Body of pancreas (tissue), 4 donors: Measurements from ENCODE around the gene VCAM1. TPM values are rescaled to one million over a fixed set of nuclear protein-coding genes. Genes with fewer than 3 reads are reported as not detected.

ENCODE experiments used
- ATAC-seq: fragments of 150-250 bp; one replicate; pipeline ENCODE4 v1.9.1; 2016
- DNase-seq, 4 donors: peaks; one replicate each; pipeline ENCODE4 v3.0.0-alpha.2; 2019
- H3K27ac ChIP-seq, 4 donors: fragments of 200-600 bp; sonication (generic); 1 replicate in 3 of 4; 2 replicates in 1 of 4; pipeline versions ENCODE4 v1.5.1 to v1.6.1; 2016 to 2019; ENCODE audit warnings: mild to moderate bottlenecking in 1 of 4, mixed read lengths in 1 of 4, moderate library complexity in 1 of 4
- H3K27me3 ChIP-seq, 2 donors: fragments of 200-600 bp; sonication (generic); one replicate each; pipeline ENCODE4 v1.6.0; 2016; ENCODE audit warnings: mild to moderate bottlenecking in 1 of 2
- H3K36me3 ChIP-seq, 2 donors: fragments of 200-600 bp; sonication (generic); replicated peaks in 1 of 2; 2 replicates each; pipeline ENCODE4 v1.5.1; 2016; ENCODE audit warnings: low read depth in 2 of 2; ENCODE audit not compliant: insufficient read depth in 1 of 2
- H3K4me1 ChIP-seq: fragments of 200-600 bp; sonication (generic); one replicate; pipeline ENCODE4 v1.6.0; 2016
- H3K4me3 ChIP-seq, 2 donors: fragments of 200-600 bp; sonication (generic); 1 replicate in 1 of 2; 2 replicates in 1 of 2; pipeline ENCODE4 v1.5.1; 2016 to 2019
- H3K9me3 ChIP-seq, 3 donors: fragments of 200-600 bp; sonication (generic); 1 replicate in 2 of 3; 2 replicates in 1 of 3; pipeline ENCODE4 v1.5.1; 2016
- POLR2A ChIP-seq, 3 donors: fragments of 450-650 bp; IDR thresholded peaks; one replicate each; pipeline ENCODE4 v1.6.1; 2016; ENCODE audit warnings: antibody characterized with exemption in 3 of 3, mild to moderate bottlenecking in 2 of 3
- WGBS, 2 donors: methylation state at CpG; one replicate each; pipeline ENCODE4 v1.1.5; 2017; 5-methylcytosine and 5-hydroxymethylcytosine counted together
- intact Hi-C: fragments of 100-400 bp; cut with DNase I; formaldehyde crosslinking; loops from one replicate; pipeline ENCODE4 v1.15.1; 2023
- total RNA-seq, 2 donors: library from RNA; depleted of rRNA; stranded (reverse); fragments of >200 nt; gene quantifications; one replicate each; pipeline ENCODE4 v1.1.0, GENCODE V29; 2016
- TF ChIP-seq, protein P1 (sequence below), 7 experiments: fragments of 450-650 bp in 4 of 7; fragments of 200-600 bp in 3 of 7; sonication (generic) in 3 of 7; IDR thresholded peaks; one replicate each; pipeline ENCODE4 v1.5.1; 2016 to 2019; ENCODE audit warnings: antibody characterized with exemption in 7 of 7

VCAM1 gene
- total RNA-seq, 2 donors from 2014 or later: 9.6 to 22.4 TPM

DNA sequence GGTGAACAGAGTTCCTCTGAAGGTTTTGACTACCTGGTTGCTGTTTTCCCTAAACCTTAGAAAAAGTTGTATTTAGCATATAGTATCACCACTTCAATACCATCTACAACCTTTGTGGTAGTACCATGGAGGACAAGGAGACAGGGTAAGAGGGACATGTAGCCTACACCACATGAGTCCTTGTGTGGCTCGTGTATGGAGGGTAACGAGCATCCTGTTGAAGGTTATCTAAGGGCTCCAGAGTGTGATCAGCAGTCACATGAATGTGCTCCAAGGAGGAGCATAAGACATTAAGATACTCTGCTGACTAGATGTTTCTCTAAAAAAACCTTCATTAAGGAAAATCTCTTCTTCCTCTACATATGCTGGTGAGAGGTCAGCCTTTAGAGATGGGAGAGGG is 67.3 kb downstream of the VCAM1 start:
- no peaks in the 10 kb centered on the region for H3K27me3 ChIP-seq
- DNase-seq (no peak), ATAC-seq (no peak)
- no peaks in the 10 kb centered on the region for H3K4me1 ChIP-seq
- 44 to 60% methylated on average over 2 of the region's 2 CpGs for WGBS, 2 donors
- H3K9me3 ChIP-seq: no peaks in the 10 kb centered on the region
- no peak for TF ChIP-seq POLR2A (IDR thresholded peaks at IDR 0.05)
- TF ChIP-seq, protein P1, sequence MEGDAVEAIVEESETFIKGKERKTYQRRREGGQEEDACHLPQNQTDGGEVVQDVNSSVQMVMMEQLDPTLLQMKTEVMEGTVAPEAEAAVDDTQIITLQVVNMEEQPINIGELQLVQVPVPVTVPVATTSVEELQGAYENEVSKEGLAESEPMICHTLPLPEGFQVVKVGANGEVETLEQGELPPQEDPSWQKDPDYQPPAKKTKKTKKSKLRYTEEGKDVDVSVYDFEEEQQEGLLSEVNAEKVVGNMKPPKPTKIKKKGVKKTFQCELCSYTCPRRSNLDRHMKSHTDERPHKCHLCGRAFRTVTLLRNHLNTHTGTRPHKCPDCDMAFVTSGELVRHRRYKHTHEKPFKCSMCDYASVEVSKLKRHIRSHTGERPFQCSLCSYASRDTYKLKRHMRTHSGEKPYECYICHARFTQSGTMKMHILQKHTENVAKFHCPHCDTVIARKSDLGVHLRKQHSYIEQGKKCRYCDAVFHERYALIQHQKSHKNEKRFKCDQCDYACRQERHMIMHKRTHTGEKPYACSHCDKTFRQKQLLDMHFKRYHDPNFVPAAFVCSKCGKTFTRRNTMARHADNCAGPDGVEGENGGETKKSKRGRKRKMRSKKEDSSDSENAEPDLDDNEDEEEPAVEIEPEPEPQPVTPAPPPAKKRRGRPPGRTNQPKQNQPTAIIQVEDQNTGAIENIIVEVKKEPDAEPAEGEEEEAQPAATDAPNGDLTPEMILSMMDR (IDR thresholded peaks at IDR 0.05): no peak
- intact Hi-C loops: no loop called here
- H3K27ac ChIP-seq: no peak overlapping the region
- H3K36me3 ChIP-seq: no peaks in the 10 kb centered on the region
- no peak overlapping the region for H3K4me3 ChIP-seq

Other genes with a start within 250 kb of the VCAM1 start
- under 1 TPM in 1 of 2 donors, not detected in 1; 0.26 TPM for gene GPR88, start 181.6 kb upstream of the VCAM1 start, total RNA-seq
- gene EXTL2, start 175.1 kb downstream of the VCAM1 start, total RNA-seq: 10 to 100 TPM; 12.5 to 17.1 TPM
- gene SLC30A7, start 176.3 kb downstream of the VCAM1 start, total RNA-seq: 10 to 100 TPM; 10.5 to 13.5 TPM